Thyroid gland (tissue), 4 donors: ENCODE measurements around the gene GPC1.

Source experiments
- CTCF ChIP-seq, 6 experiments: fragments of 200-600 bp in 3 of 6; fragments of 450-650 bp in 3 of 6; sonication (generic) in 3 of 6; IDR thresholded peaks; one replicate each; pipeline ENCODE4 v1.5.1; 2016 to 2019; ENCODE audit warnings: antibody characterized with exemption in 6 of 6, mild to moderate bottlenecking in 2 of 6, inconsistent platforms in 1 of 6, moderate library complexity in 1 of 6
- POLR2A ChIP-seq, 2 donors: fragments of 450-650 bp; IDR thresholded peaks; one replicate each; pipeline ENCODE4 v1.6.1; 2017; ENCODE audit warnings: antibody characterized with exemption in 2 of 2, mild to moderate bottlenecking in 2 of 2, moderate library complexity in 1 of 2

GRCh38 chr2:240502059-240502429, 66.6 kb downstream of the GPC1 start:
- TF ChIP-seq CTCF (IDR thresholded peaks at IDR 0.05): no peak
- TF ChIP-seq POLR2A (IDR thresholded peaks at IDR 0.05): no peak
